ENCODE measurements around the gene GAMT.

GAMT gene

GRCh38 chr19:1422360-1422759 is 21.0 kb upstream of the GAMT start:
- Histone ChIP-seq H3K79me2 (ENCODE audit: insufficient read depth, low read length) (peaks cover 54% of the 10 kb centered on the region), H2AFZ (ENCODE audit: low read length) (no peak overlapping the region), H3K4me2 (ENCODE audit: low read depth, low read length, poor library complexity, severe bottlenecking) (no peak overlapping the region), H3K9ac (ENCODE audit: low read depth, low read length, poor library complexity, severe bottlenecking) (no peak overlapping the region), H3K4me1 (ENCODE audit: insufficient read depth, low read length, poor library complexity, severe bottlenecking) (no peaks in the 10 kb centered on the region), H3K27me3 (ENCODE audit: insufficient read depth, low read length, poor library complexity, severe bottlenecking) (no peaks in the 10 kb centered on the region), H3K9me2 (replicated peaks; ENCODE audit: low read depth, low read length) (no peaks in the 10 kb centered on the region), H3K9me3 (ENCODE audit: insufficient read depth, low read depth, low read length) (no peaks in the 10 kb centered on the region), H3F3A (ENCODE audit: low read depth) (no peaks in the 10 kb centered on the region), H4K20me1 (ENCODE audit: insufficient read depth, low read length, poor library complexity, severe bottlenecking) (peaks cover 47% of the 10 kb centered on the region), H3K4me3 (ENCODE audit: low read length, poor library complexity, severe bottlenecking) (no peak overlapping the region), H3K36me3 (ENCODE audit: insufficient read depth, low read length) (peaks cover 96% of the 10 kb centered on the region; the same call in 1 of the 2 replicates)
- TF ChIP-seq EZH2phosphoT487 (IDR thresholded peaks at IDR 0.05; ENCODE audit: borderline replicate concordance) = no peak
- TF ChIP-seq, protein P1, sequence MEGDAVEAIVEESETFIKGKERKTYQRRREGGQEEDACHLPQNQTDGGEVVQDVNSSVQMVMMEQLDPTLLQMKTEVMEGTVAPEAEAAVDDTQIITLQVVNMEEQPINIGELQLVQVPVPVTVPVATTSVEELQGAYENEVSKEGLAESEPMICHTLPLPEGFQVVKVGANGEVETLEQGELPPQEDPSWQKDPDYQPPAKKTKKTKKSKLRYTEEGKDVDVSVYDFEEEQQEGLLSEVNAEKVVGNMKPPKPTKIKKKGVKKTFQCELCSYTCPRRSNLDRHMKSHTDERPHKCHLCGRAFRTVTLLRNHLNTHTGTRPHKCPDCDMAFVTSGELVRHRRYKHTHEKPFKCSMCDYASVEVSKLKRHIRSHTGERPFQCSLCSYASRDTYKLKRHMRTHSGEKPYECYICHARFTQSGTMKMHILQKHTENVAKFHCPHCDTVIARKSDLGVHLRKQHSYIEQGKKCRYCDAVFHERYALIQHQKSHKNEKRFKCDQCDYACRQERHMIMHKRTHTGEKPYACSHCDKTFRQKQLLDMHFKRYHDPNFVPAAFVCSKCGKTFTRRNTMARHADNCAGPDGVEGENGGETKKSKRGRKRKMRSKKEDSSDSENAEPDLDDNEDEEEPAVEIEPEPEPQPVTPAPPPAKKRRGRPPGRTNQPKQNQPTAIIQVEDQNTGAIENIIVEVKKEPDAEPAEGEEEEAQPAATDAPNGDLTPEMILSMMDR (conservative IDR thresholded peaks at IDR 0.05; ENCODE audit: low read length) = no peak

DNA sequence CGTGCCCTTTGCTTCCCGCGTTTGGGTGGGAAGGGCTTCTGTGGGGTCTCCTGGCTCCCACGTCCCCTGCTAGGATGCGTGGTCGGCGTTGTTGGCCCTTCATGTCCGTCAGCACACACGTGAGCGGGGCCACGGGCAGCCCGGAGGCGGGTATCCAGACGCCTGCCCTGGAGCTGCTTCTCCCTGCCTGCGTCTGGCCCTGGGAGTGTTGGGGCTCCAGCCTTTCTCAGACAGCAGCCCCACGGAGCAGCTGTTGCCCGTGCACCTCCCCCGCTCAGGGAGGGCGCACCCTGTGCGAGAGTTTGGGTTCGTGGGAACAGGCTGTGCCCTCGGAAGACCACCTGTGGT is 20.6 kb upstream of the GAMT start:
- peaks cover 95% of the 10 kb centered on the region; the same call in 1 of the 2 replicates for H3K36me3 ChIP-seq (ENCODE audit: insufficient read depth, low read length)
- no peak overlapping the region for H3K4me2 ChIP-seq (ENCODE audit: low read depth, low read length, poor library complexity, severe bottlenecking)
- no peak overlapping the region for H2AFZ ChIP-seq (ENCODE audit: low read length)
- no peak overlapping the region for H3K9ac ChIP-seq (ENCODE audit: low read depth, low read length, poor library complexity, severe bottlenecking)
- no peaks in the 10 kb centered on the region for H3F3A ChIP-seq (ENCODE audit: low read depth)
- H3K4me3 ChIP-seq (ENCODE audit: low read length, poor library complexity, severe bottlenecking) = no peak overlapping the region
- no peaks in the 10 kb centered on the region for H3K4me1 ChIP-seq (ENCODE audit: insufficient read depth, low read length, poor library complexity, severe bottlenecking)
- H3K79me2 ChIP-seq (ENCODE audit: insufficient read depth, low read length) = peaks cover 59% of the 10 kb centered on the region
- H4K20me1 ChIP-seq (ENCODE audit: insufficient read depth, low read length, poor library complexity, severe bottlenecking) = peaks cover 50% of the 10 kb centered on the region
- TF ChIP-seq, protein P1 (conservative IDR thresholded peaks at IDR 0.05; ENCODE audit: low read length) = no peak
- no peak for TF ChIP-seq EZH2phosphoT487 (IDR thresholded peaks at IDR 0.05; ENCODE audit: borderline replicate concordance)
- H3K9me3 ChIP-seq (ENCODE audit: insufficient read depth, low read depth, low read length) = no peaks in the 10 kb centered on the region
- no peaks in the 10 kb centered on the region for H3K9me2 ChIP-seq (replicated peaks; ENCODE audit: low read depth, low read length)
- no peaks in the 10 kb centered on the region for H3K27me3 ChIP-seq (ENCODE audit: insufficient read depth, low read length, poor library complexity, severe bottlenecking)

GRCh38 chr19:1421218-1421957 is 20.0 kb upstream of the GAMT start:
- Histone ChIP-seq H4K20me1 (ENCODE audit: insufficient read depth, low read length, poor library complexity, severe bottlenecking) (peaks cover 55% of the 10 kb centered on the region), H3K9ac (ENCODE audit: low read depth, low read length, poor library complexity, severe bottlenecking) (no peak overlapping the region)

More at GRCh38 chr19:1421218-1421957, 20.0 kb upstream of the GAMT start:
- Histone ChIP-seq H3K4me2 (ENCODE audit: low read depth, low read length, poor library complexity, severe bottlenecking) (no peak overlapping the region), H3K9me2 (replicated peaks; ENCODE audit: low read depth, low read length) (no peaks in the 10 kb centered on the region), H3K27me3 (ENCODE audit: insufficient read depth, low read length, poor library complexity, severe bottlenecking) (no peaks in the 10 kb centered on the region), H3K4me1 (ENCODE audit: insufficient read depth, low read length, poor library complexity, severe bottlenecking) (no peaks in the 10 kb centered on the region), H3K9me3 (ENCODE audit: insufficient read depth, low read depth, low read length) (no peaks in the 10 kb centered on the region), H3K79me2 (ENCODE audit: insufficient read depth, low read length) (peaks cover 64% of the 10 kb centered on the region), H3F3A (ENCODE audit: low read depth) (no peaks in the 10 kb centered on the region), H3K4me3 (ENCODE audit: low read length, poor library complexity, severe bottlenecking) (no peak overlapping the region), H3K36me3 (ENCODE audit: insufficient read depth, low read length) (peaks cover 94% of the 10 kb centered on the region; the same call in 1 of the 2 replicates), H2AFZ (ENCODE audit: low read length) (no peak overlapping the region)
- TF ChIP-seq, protein P1 (conservative IDR thresholded peaks at IDR 0.05; ENCODE audit: low read length) = no peak
- TF ChIP-seq EZH2phosphoT487 (IDR thresholded peaks at IDR 0.05; ENCODE audit: borderline replicate concordance) = no peak
